ENCODE results near the gene DCAF10. TPM values are rescaled to one million over a fixed set of nuclear protein-coding genes. Genes with fewer than 3 reads are reported as not detected.

Gene DCAF10
- total and polyA plus RNA-seq, 10 of the 15 experiments (the other 5 are each of a cell fraction or from before 2014, with no cell fraction given), result 3.9 to 21.7 (median 9.8) TPM

DNA sequence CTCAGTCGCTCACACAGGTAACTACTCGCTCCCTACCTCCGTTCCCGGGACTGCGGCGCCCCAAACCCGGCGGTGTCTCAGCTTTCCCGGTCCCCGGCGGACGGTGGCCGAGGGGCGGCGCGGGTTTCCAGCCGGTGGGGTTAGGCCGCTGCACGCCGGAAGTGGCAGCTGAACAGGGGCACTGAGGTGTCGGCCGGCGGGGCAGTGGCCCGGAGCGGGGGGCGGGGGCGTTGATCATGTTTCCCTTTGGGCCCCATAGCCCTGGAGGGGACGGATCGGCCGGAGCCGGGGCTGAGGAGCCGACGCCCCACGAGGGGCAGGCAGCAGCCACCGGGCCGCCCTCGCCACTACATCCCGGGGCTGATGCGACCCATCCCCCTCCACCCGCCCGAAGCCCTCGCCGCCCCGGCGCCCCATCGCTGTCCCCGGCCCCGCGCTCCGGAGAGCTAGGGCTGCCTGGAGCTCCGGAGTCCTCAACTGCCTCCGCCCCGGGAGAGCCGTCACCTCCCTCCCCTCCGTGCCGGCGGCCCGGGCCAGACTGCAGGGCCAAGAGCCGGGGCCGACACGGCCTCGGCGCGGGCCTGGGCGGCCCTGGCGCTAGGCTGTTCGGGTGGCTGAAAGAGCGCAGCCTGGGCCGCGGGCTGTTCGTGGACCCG lies at the start of gene DCAF10 (continued):
- TF ChIP-seq, protein P1, sequence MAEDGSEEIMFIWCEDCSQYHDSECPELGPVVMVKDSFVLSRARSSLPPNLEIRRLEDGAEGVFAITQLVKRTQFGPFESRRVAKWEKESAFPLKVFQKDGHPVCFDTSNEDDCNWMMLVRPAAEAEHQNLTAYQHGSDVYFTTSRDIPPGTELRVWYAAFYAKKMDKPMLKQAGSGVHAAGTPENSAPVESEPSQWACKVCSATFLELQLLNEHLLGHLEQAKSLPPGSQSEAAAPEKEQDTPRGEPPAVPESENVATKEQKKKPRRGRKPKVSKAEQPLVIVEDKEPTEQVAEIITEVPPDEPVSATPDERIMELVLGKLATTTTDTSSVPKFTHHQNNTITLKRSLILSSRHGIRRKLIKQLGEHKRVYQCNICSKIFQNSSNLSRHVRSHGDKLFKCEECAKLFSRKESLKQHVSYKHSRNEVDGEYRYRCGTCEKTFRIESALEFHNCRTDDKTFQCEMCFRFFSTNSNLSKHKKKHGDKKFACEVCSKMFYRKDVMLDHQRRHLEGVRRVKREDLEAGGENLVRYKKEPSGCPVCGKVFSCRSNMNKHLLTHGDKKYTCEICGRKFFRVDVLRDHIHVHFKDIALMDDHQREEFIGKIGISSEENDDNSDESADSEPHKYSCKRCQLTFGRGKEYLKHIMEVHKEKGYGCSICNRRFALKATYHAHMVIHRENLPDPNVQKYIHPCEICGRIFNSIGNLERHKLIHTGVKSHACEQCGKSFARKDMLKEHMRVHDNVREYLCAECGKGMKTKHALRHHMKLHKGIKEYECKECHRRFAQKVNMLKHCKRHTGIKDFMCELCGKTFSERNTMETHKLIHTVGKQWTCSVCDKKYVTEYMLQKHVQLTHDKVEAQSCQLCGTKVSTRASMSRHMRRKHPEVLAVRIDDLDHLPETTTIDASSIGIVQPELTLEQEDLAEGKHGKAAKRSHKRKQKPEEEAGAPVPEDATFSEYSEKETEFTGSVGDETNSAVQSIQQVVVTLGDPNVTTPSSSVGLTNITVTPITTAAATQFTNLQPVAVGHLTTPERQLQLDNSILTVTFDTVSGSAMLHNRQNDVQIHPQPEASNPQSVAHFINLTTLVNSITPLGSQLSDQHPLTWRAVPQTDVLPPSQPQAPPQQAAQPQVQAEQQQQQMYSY (CRISPR knock-in tag; IDR thresholded peaks at IDR 0.05), result no peak
- TF ChIP-seq NR2C1 (IDR thresholded peaks at IDR 0.05) (peak; percentile 84), ZSCAN29 (IDR thresholded peaks at IDR 0.05) (peak; percentile 58; the same call in 1 of the 2 replicates), RBBP5 (conservative IDR thresholded peaks at IDR 0.05) (no peak), TBL1XR1 (IDR thresholded peaks at IDR 0.05; ENCODE audit: low read depth, low read length) (peak; percentile 38; the same call in 1 of the 2 replicates), PAX5 (IDR thresholded peaks at IDR 0.05; ENCODE audit: borderline replicate concordance, low read depth, low read length) (peak; percentile 66), SREBF2 (IDR thresholded peaks at IDR 0.05; ENCODE audit: low read length) (peak; percentile 31), BMI1 (IDR thresholded peaks at IDR 0.05; ENCODE audit: borderline replicate concordance) (no peak), SIX5 (IDR thresholded peaks at IDR 0.05; ENCODE audit: low read depth, low read length, severe bottlenecking) (peak; percentile 71), HCFC1 (IDR thresholded peaks at IDR 0.05; ENCODE audit: low read length) (peak; percentile 86), CHD4 (IDR thresholded peaks at IDR 0.05) (no peak), WRNIP1 (IDR thresholded peaks at IDR 0.05; ENCODE audit: borderline replicate concordance, low read depth, low read length) (peak; percentile 59; the same call in 1 of the 2 replicates), RFX5 (IDR thresholded peaks at IDR 0.05; ENCODE audit: low read depth, low read length) (no peak)
- TF ChIP-seq, protein P2, sequence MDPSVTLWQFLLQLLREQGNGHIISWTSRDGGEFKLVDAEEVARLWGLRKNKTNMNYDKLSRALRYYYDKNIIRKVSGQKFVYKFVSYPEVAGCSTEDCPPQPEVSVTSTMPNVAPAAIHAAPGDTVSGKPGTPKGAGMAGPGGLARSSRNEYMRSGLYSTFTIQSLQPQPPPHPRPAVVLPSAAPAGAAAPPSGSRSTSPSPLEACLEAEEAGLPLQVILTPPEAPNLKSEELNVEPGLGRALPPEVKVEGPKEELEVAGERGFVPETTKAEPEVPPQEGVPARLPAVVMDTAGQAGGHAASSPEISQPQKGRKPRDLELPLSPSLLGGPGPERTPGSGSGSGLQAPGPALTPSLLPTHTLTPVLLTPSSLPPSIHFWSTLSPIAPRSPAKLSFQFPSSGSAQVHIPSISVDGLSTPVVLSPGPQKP (IDR thresholded peaks at IDR 0.05; ENCODE audit: low read depth, low read length), result peak; percentile 95
- TF ChIP-seq, protein P3, sequence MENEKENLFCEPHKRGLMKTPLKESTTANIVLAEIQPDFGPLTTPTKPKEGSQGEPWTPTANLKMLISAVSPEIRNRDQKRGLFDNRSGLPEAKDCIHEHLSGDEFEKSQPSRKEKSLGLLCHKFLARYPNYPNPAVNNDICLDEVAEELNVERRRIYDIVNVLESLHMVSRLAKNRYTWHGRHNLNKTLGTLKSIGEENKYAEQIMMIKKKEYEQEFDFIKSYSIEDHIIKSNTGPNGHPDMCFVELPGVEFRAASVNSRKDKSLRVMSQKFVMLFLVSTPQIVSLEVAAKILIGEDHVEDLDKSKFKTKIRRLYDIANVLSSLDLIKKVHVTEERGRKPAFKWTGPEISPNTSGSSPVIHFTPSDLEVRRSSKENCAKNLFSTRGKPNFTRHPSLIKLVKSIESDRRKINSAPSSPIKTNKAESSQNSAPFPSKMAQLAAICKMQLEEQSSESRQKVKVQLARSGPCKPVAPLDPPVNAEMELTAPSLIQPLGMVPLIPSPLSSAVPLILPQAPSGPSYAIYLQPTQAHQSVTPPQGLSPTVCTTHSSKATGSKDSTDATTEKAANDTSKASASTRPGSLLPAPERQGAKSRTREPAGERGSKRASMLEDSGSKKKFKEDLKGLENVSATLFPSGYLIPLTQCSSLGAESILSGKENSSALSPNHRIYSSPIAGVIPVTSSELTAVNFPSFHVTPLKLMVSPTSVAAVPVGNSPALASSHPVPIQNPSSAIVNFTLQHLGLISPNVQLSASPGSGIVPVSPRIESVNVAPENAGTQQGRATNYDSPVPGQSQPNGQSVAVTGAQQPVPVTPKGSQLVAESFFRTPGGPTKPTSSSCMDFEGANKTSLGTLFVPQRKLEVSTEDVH (IDR thresholded peaks at IDR 0.05; ENCODE audit: low read depth, partially characterized antibody), result peak; percentile 66
- TF ChIP-seq, protein P4, sequence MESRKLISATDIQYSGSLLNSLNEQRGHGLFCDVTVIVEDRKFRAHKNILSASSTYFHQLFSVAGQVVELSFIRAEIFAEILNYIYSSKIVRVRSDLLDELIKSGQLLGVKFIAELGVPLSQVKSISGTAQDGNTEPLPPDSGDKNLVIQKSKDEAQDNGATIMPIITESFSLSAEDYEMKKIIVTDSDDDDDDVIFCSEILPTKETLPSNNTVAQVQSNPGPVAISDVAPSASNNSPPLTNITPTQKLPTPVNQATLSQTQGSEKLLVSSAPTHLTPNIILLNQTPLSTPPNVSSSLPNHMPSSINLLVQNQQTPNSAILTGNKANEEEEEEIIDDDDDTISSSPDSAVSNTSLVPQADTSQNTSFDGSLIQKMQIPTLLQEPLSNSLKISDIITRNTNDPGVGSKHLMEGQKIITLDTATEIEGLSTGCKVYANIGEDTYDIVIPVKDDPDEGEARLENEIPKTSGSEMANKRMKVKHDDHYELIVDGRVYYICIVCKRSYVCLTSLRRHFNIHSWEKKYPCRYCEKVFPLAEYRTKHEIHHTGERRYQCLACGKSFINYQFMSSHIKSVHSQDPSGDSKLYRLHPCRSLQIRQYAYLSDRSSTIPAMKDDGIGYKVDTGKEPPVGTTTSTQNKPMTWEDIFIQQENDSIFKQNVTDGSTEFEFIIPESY (IDR thresholded peaks at IDR 0.05), result no peak
- TF ChIP-seq, protein P5, sequence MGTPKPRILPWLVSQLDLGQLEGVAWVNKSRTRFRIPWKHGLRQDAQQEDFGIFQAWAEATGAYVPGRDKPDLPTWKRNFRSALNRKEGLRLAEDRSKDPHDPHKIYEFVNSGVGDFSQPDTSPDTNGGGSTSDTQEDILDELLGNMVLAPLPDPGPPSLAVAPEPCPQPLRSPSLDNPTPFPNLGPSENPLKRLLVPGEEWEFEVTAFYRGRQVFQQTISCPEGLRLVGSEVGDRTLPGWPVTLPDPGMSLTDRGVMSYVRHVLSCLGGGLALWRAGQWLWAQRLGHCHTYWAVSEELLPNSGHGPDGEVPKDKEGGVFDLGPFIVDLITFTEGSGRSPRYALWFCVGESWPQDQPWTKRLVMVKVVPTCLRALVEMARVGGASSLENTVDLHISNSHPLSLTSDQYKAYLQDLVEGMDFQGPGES (IDR thresholded peaks at IDR 0.05), result peak; percentile 59; the same call in 1 of the 2 replicates
- TF ChIP-seq, protein P6, sequence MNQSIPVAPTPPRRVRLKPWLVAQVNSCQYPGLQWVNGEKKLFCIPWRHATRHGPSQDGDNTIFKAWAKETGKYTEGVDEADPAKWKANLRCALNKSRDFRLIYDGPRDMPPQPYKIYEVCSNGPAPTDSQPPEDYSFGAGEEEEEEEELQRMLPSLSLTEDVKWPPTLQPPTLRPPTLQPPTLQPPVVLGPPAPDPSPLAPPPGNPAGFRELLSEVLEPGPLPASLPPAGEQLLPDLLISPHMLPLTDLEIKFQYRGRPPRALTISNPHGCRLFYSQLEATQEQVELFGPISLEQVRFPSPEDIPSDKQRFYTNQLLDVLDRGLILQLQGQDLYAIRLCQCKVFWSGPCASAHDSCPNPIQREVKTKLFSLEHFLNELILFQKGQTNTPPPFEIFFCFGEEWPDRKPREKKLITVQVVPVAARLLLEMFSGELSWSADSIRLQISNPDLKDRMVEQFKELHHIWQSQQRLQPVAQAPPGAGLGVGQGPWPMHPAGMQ (IDR thresholded peaks at IDR 0.05; ENCODE audit: borderline replicate concordance), result no peak

All from GM12878 (cell line).